ENCODE data around the gene FXYD5. TPM values are rescaled to one million over a fixed set of nuclear protein-coding genes. Genes with fewer than 3 reads are reported as not detected.

Gene FXYD5
- polyA plus RNA-seq, 2 of the 4 experiments (the other 2 are of a cell fraction) = 70.8 to 113 TPM

- peak; percentile 39 for FAIRE-seq
- WGBS (ENCODE audit: missing lambda C conversion rate) = 91% methylated on average over 8 of the region's 8 CpGs
- POLR2A ChIA-PET = no interaction called here
Observed at GRCh38 chr19:35159606-35160005, 5.1 kb downstream of the FXYD5 start.

GRCh38 chr19:35160629-35161433, 6.3 kb downstream of the FXYD5 start:
- ATAC-seq (no peak), FAIRE-seq (no peak), DNase-seq (ENCODE audit: low read depth in 1 of 2, low spot score in 1 of 2) (no peak)
- no peaks in the 10 kb centered on the region; the same call in 2 of the 3 replicates for H3K4me1 ChIP-seq
- peaks cover 40% of the 10 kb centered on the region for H3K9me3 ChIP-seq
- ChIA-PET POLR2A (no interaction called here), CTCF (interaction anchor here (0.6 to 13.8 kb wide), 7 partner anchors 8 to 188 kb away, joined by 3 to 163 read pairs (median 3); partner anchors contain the start of genes FXYD5 and FXYD7)
- no peak for TF ChIP-seq BHLHE40 (IDR thresholded peaks at IDR 0.05; ENCODE audit: low read depth, low read length)
- TF ChIP-seq NFE2L2 (conservative IDR thresholded peaks at IDR 0.05; ENCODE audit: low read length) = no peak
- TF ChIP-seq MAX (IDR thresholded peaks at IDR 0.05) = no peak
- no peak for TF ChIP-seq FOXS1 (CRISPR knock-in tag; IDR thresholded peaks at IDR 0.05)
- no peak for TF ChIP-seq RARB (CRISPR knock-in tag; IDR thresholded peaks at IDR 0.05)
- no peak for TF ChIP-seq HMGXB4 (CRISPR knock-in tag; IDR thresholded peaks at IDR 0.05; ENCODE audit: borderline replicate concordance)
- no peak for TF ChIP-seq JUNB (IDR thresholded peaks at IDR 0.05)
- TF ChIP-seq NPAS2 (CRISPR knock-in tag; IDR thresholded peaks at IDR 0.05; ENCODE audit: borderline replicate concordance) = no peak
- no peak for TF ChIP-seq EHMT2 (IDR thresholded peaks at IDR 0.05; ENCODE audit: low read depth)
- TF ChIP-seq PBX3 (IDR thresholded peaks at IDR 0.05) = no peak
- no peak for TF ChIP-seq USF2 (IDR thresholded peaks at IDR 0.05)
- WGBS (ENCODE audit: missing lambda C conversion rate) = 89% methylated on average over 9 of the region's 9 CpGs
- H3K27ac ChIP-seq = no peak overlapping the region
- no peak overlapping the region for H3K4me2 ChIP-seq
- no peak overlapping the region for H3K4me3 ChIP-seq

More at GRCh38 chr19:35159606-35160005, 5.1 kb downstream of the FXYD5 start:
- Histone ChIP-seq H3K4me3 (no peak overlapping the region), H3K9me3 (peaks cover 28% of the 10 kb centered on the region), H3K27ac (no peak overlapping the region), H3K4me1 (peaks cover 5% of the 10 kb centered on the region; the same call in 1 of the 3 replicates), H3K4me2 (no peak overlapping the region)
- TF ChIP-seq MYC (IDR thresholded peaks at IDR 0.05; ENCODE audit: borderline replicate concordance, low read length) = no peak
- TF ChIP-seq RARB (CRISPR knock-in tag; IDR thresholded peaks at IDR 0.05) = no peak
- TF ChIP-seq CEBPB (IDR thresholded peaks at IDR 0.05) = no peak
- TF ChIP-seq ZFP36 (IDR thresholded peaks at IDR 0.05; ENCODE audit: borderline replicate concordance, partially characterized antibody) = no peak
- ATAC-seq (no peak), DNase-seq (ENCODE audit: low read depth in 1 of 2, low spot score in 1 of 2) (no peak)
- CTCF ChIA-PET = interaction anchor here (0.6 to 13.8 kb wide), 4 partner anchors 13 to 282 kb away, joined by 3 to 163 read pairs (median 8); partner anchors contain the start of gene FXYD7

- POLR2A ChIA-PET = no interaction called here
- peak; percentile 28 for FAIRE-seq
- no peaks in the 10 kb centered on the region for H3K4me1 ChIP-seq
Observed at GRCh38 chr19:35161434-35161743, 6.9 kb downstream of the FXYD5 start.

More at GRCh38 chr19:35161434-35161743, 6.9 kb downstream of the FXYD5 start:
- TF ChIP-seq FOSL2 (IDR thresholded peaks at IDR 0.05) (no peak), FOSL2 (CRISPR knock-in tag; IDR thresholded peaks at IDR 0.05) (no peak), USF2 (IDR thresholded peaks at IDR 0.05) (peak; percentile 65)
- DNase-seq (ENCODE audit: low read depth in 1 of 2, low spot score in 1 of 2) = no peak
- H3K9me3 ChIP-seq = peaks cover 45% of the 10 kb centered on the region
- no peak overlapping the region for H3K4me3 ChIP-seq
- no peak overlapping the region for H3K4me2 ChIP-seq
- WGBS (ENCODE audit: missing lambda C conversion rate) = 86% methylated on average over 2 of the region's 2 CpGs
- CTCF ChIA-PET = interaction anchor here (0.6 to 13.8 kb wide), 6 partner anchors 9 to 103 kb away, joined by 3 to 163 read pairs (median 8); partner anchors contain the start of genes FXYD5 and FXYD7
- ATAC-seq = no peak
- no peak overlapping the region for H3K27ac ChIP-seq
